HFFc6 (cell line): ENCODE data around the gene ALDH1L1. TPM values are rescaled to one million over a fixed set of nuclear protein-coding genes. Genes with fewer than 3 reads are reported as not detected.
A peak's percentile ranks its signal among the peaks of the same experiment; 100 is the strongest.
"Not testable (repeated sequence)": the region's sequence is repeated elsewhere in the genome, so short reads cannot be mapped to it uniquely, and the experiment has no call there.

Source experiments
- DNase-seq: peaks from one replicate; pipeline ENCODE4 v3.0.0-alpha.2; 2018
- H3K27ac Mint-ChIP-seq: 2 replicates; pipeline ENCODE4 v1.8.0; 2020; ENCODE audit warnings: mild to moderate bottlenecking, mixed read lengths
- H3K27me3 Mint-ChIP-seq: 2 replicates; pipeline ENCODE4 v1.8.0; 2021; ENCODE audit warnings: mild to moderate bottlenecking, moderate library complexity, mixed read lengths; ENCODE audit not compliant: insufficient read depth
- H3K36me3 Mint-ChIP-seq: 2 replicates; pipeline ENCODE4 v1.8.0; 2021; ENCODE audit warnings: low read depth, mixed read lengths
- H3K4me1 Mint-ChIP-seq: 2 replicates; pipeline ENCODE4 v1.8.0; 2020; ENCODE audit warnings: low read depth, mixed read lengths
- H3K4me3 Mint-ChIP-seq: 2 replicates; pipeline ENCODE4 v1.8.0; 2020; ENCODE audit warnings: mild to moderate bottlenecking, moderate library complexity, mixed read lengths
- H3K9me3 Mint-ChIP-seq: 2 replicates; pipeline ENCODE4 v1.8.0; 2020; ENCODE audit warnings: mild to moderate bottlenecking, mixed read lengths
- total RNA-seq, 6 experiments: library from RNA; stranded (reverse); fragmentation: NEBNext Ultra II Directional; extraction: Animal tissue kit (Norgen Biotek cat#: 25700); gene quantifications; 2 replicates in 1 of 6; 3 replicates in 5 of 6; pipeline ENCODE4 v1.2.3, GENCODE V29; 2021
- TF ChIP-seq, protein P1 (sequence below): fragments of 200-600 bp; sonication (generic); IDR thresholded peaks from 2 replicates; pipeline ENCODE4 v1.5.0; 2021; ENCODE audit warnings: antibody characterized with exemption, mild to moderate bottlenecking

ALDH1L1 gene
- total RNA-seq, 6 experiments from 2014 or later = 0.05 TPM; not detected in 5

DNA sequence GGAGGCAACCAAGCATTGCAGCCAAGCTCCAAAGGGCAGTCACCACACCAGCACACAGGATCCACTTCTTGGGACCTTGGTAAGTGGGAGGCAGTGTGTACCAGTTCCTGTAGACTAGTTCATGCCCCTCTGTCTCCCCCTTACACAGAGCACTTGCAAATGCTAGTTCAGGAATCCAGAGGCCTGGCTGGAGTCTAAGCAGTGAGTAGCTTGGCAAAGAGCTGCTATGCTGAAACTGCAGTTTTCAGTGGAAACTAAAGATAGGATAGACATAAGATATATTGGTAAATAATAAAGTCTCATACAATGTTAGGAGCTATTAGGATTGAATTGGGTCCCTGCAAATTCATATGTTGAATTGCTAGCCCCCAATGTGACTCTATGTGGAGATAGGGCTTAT, 82.6 kb downstream of the ALDH1L1 start:
- Mint-ChIP-seq H3K4me3 (no peak overlapping the region), H3K4me1 (peaks cover 28% of the 10 kb centered on the region), H3K9me3 (peaks cover 21% of the 10 kb centered on the region), H3K27ac (no peak overlapping the region), H3K27me3 (peaks cover 25% of the 10 kb centered on the region), H3K36me3 (peaks cover 7% of the 10 kb centered on the region)
- TF ChIP-seq, protein P1, sequence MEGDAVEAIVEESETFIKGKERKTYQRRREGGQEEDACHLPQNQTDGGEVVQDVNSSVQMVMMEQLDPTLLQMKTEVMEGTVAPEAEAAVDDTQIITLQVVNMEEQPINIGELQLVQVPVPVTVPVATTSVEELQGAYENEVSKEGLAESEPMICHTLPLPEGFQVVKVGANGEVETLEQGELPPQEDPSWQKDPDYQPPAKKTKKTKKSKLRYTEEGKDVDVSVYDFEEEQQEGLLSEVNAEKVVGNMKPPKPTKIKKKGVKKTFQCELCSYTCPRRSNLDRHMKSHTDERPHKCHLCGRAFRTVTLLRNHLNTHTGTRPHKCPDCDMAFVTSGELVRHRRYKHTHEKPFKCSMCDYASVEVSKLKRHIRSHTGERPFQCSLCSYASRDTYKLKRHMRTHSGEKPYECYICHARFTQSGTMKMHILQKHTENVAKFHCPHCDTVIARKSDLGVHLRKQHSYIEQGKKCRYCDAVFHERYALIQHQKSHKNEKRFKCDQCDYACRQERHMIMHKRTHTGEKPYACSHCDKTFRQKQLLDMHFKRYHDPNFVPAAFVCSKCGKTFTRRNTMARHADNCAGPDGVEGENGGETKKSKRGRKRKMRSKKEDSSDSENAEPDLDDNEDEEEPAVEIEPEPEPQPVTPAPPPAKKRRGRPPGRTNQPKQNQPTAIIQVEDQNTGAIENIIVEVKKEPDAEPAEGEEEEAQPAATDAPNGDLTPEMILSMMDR = no peak
- DNase-seq = no peak

DNA sequence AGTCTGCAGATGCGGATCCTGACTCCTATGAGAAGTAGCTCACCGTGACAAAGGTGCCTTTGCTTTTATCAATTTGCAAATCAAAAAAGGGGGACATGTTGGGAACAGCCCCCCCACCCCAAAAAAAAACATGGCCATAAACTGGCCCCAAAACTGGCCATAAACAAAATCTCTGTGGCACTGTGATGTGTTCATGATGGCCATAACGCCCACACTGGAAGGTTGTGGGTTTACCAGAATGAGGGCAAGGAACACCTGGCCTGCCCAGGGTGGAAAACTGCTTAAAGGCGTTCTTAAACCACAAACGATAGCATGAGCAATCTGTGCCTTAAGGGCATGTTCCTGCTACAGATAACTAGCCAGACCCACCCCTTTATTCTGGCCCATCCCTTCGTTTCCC, 84.1 kb downstream of the ALDH1L1 start:
- Mint-ChIP-seq H3K4me1 (peaks cover 13% of the 10 kb centered on the region), H3K27me3 (peaks cover 33% of the 10 kb centered on the region), H3K9me3 (peaks cover 35% of the 10 kb centered on the region), H3K36me3 (peaks cover 21% of the 10 kb centered on the region)
- not testable (repeated sequence) for H3K27ac Mint-ChIP-seq, H3K4me3 Mint-ChIP-seq, DNase-seq

DNA sequence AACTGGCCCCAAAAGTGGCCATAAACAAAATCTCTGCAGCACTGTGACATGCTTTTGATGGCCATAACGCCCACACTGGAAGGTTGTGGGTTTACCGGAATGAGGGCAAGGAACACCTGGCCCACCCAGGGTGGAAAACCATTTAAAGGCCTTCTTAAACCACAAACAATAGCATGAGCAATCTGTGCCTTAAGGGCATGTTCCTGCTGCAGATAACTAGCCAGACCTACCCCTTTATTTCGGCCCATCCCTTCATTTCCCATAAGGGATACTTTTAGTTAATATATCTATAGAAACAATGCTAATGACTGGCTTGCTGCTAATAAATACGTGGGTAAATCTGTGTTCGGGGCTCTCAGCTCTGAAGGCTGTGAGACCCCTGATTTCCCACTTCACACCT, 88.3 kb downstream of the ALDH1L1 start:
- H3K27ac Mint-ChIP-seq, H3K4me3 Mint-ChIP-seq, H3K4me1 Mint-ChIP-seq, DNase-seq: not testable (repeated sequence)
- Mint-ChIP-seq H3K36me3 (peaks cover 25% of the 10 kb centered on the region), H3K9me3 (peaks cover 40% of the 10 kb centered on the region), H3K27me3 (peaks cover 28% of the 10 kb centered on the region)

DNA sequence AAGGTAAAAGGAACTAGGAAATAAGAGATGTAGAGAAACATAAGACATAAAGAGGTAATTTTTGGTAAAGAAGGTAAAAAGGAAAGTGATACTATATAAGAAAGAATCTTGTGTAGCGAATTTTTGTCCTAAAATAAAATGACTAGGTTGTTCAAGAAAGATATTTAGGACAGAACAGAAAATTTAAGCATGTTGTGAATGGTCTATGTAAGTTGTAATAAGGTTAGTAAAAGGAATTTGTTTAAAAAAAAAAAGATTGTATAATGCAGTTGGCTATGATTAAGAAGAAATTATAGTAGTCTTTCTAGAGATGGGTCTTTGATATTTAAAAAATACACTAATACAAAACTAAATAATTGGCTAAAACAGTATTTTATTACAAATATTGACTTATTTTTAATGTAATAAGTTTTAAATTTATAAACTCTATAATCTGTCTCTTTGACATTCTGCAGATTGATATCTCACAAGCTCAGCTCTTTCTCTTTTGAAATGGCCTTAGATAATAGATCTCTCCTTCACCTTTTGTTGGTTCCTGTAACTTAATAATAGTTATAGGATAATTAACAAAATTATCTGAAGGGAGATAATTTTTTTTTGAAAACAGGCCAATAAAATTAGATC, 92.7 kb downstream of the ALDH1L1 start:
- TF ChIP-seq, protein P1 = no peak
- Mint-ChIP-seq H3K27ac (no peak overlapping the region), H3K4me3 (no peak overlapping the region), H3K27me3 (peaks cover 12% of the 10 kb centered on the region), H3K36me3 (peaks cover 18% of the 10 kb centered on the region), H3K9me3 (peaks cover 18% of the 10 kb centered on the region), H3K4me1 (peaks cover 12% of the 10 kb centered on the region)
- DNase-seq = no peak

DNA sequence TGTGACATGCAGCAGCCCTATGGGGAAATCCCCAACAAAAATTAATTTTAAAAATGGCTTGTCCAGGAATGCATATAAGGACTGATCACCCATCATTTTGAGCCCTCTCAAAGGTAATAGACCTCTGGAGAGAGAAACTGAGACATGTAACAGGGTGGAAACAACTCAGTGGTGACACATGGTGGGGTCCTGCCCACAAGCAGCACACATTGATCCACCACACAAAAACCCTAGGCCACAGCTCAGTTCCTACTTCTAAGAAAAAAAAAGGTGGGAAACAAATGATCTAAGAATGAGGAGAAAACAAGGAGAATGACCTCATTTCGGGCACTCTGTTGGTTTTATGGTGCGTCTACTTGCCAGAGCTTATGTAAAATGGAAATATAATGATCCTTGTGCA, 94.5 kb downstream of the ALDH1L1 start:
- Mint-ChIP-seq H3K4me3 (no peak overlapping the region), H3K27me3 (peaks cover 1% of the 10 kb centered on the region; the same call in 1 of the 2 replicates), H3K4me1 (peaks cover 23% of the 10 kb centered on the region), H3K27ac (no peak overlapping the region), H3K9me3 (no peaks in the 10 kb centered on the region; the same call in 1 of the 2 replicates), H3K36me3 (peaks cover 4% of the 10 kb centered on the region)
- TF ChIP-seq, protein P1 = no peak
- no peak for DNase-seq

DNA sequence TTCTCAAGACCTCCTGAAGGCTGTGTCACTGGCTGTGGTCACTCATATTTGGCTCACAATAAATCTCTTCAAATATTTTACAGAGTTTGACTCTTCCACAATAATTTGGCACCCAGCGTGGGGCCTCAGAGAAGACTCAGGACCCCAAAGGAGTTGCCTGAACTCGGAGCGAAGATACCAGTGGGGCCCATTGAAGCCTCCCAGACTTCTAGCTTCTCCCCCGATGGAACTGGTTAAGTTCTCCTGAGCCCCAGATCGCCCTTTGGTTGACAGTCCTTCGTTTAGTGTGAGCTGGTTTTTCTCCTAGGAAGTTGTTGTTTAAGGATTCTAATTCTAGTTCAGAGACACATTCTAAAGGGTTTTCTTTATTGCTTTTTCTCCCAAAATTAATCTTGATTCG, 95.1 kb downstream of the ALDH1L1 start:
- peaks cover 24% of the 10 kb centered on the region for H3K4me1 Mint-ChIP-seq
- H3K36me3 Mint-ChIP-seq = peaks cover 5% of the 10 kb centered on the region
- TF ChIP-seq, protein P1 = no peak
- no peaks in the 10 kb centered on the region; the same call in 1 of the 2 replicates for H3K9me3 Mint-ChIP-seq
- DNase-seq = no peak
- H3K27ac Mint-ChIP-seq = no peak overlapping the region
- peak overlapping the region; percentile 83 for H3K4me3 Mint-ChIP-seq
- no peaks in the 10 kb centered on the region for H3K27me3 Mint-ChIP-seq
